AG09309 (cell line): ENCODE data around the gene ANKFY1.

Experiments used
- DNase-seq: peaks from one replicate; pipeline ENCODE4 v3.0.0-alpha.2; 2010; ENCODE audit warnings: low read depth
- H3K4me3 ChIP-seq: 2 replicates; pipeline ENCODE4 v1.5.1; 2011; ENCODE audit warnings: mild to moderate bottlenecking, low read depth, low read length, moderate library complexity; ENCODE audit not compliant: control insufficient read depth
- TF ChIP-seq, protein P1 (sequence below): IDR thresholded peaks from 2 replicates; pipeline ENCODE4 v1.5.1; 2011; ENCODE audit warnings: mild to moderate bottlenecking, low read depth, low read length, inconsistent platforms; ENCODE audit not compliant: insufficient read depth, control insufficient read depth; ENCODE audit errors: missing control alignments

ANKFY1 gene

DNA sequence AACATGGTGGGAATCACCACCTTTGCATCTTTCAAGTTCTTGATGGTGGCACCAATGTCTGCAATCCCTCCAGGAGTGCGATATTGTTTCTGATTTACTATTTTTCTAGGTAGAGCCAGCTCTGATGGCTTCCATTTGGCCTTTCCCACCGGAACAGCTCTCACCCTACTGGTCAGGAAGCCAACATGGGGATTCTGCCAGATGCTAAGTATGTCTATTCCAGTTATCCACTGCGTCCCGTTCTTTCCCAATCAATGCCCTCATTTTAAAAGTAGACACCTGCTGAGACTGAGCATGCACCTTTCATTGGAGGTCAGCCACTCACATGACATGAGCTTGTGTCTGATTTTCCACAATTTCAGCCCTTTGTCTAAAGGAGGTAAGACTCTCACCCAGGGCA is 144.5 kb downstream of the ANKFY1 start:
- no peak overlapping the region for H3K4me3 ChIP-seq
- DNase-seq = no peak
- TF ChIP-seq, protein P1, sequence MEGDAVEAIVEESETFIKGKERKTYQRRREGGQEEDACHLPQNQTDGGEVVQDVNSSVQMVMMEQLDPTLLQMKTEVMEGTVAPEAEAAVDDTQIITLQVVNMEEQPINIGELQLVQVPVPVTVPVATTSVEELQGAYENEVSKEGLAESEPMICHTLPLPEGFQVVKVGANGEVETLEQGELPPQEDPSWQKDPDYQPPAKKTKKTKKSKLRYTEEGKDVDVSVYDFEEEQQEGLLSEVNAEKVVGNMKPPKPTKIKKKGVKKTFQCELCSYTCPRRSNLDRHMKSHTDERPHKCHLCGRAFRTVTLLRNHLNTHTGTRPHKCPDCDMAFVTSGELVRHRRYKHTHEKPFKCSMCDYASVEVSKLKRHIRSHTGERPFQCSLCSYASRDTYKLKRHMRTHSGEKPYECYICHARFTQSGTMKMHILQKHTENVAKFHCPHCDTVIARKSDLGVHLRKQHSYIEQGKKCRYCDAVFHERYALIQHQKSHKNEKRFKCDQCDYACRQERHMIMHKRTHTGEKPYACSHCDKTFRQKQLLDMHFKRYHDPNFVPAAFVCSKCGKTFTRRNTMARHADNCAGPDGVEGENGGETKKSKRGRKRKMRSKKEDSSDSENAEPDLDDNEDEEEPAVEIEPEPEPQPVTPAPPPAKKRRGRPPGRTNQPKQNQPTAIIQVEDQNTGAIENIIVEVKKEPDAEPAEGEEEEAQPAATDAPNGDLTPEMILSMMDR = no peak

DNA sequence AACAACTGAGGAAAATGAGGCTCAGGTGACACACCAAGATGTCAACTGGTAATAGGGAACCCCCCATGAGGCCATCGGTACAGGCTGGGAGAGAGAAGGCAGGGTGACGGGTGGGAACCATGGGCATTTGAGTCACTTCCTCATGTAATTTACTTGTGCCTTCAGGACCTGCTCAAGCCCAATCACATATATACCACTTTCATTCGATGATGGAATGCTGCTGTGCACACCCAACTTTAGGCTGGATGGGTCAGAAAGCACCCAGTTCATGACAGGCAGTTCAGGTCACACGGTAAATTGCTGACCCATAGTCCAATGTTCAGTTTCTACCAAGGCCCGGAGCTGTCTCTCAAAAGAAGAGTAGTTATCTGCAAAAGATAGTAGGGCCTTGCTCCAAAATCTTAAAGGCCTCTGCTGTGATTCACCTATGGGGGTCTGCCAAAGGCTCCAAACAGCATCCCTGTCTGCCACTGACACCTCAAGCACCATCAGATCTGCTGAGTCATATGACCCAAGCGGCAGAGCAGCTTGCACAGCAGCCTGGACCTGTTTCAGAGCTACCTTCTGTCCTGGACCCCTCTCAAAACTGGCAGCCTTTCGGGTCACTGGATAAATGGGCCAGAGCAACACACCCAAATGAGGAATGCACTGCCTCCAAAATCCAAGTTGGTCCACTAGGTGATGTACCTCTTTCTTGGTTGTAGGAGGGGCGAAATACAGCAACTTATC is 145.6 kb downstream of the ANKFY1 start:
- TF ChIP-seq, protein P1 = no peak
- no peak overlapping the region for H3K4me3 ChIP-seq
- DNase-seq = no peak

DNA sequence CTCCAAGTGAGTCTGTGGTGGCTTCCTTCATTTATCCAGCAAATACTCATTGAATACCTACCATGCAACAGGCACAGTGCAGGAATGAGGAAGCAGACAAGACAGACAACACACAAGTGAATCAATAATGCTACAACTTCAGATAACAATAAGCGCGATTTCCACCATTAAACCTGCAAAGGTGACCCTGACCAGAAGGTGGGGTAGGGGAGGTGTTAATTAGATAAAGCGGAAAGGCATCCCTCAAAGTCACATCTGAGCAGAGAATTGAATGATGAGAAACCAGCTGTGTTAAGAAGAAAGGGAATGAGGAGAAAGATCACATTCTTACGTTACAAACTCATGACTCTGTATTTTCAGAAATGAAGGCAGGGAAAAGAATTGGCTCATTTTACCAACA is 147.3 kb downstream of the ANKFY1 start:
- DNase-seq = no peak
- TF ChIP-seq, protein P1 = no peak
- H3K4me3 ChIP-seq = no peak overlapping the region
